ENCODE data around the gene DCUN1D3. TPM values are rescaled to one million over a fixed set of nuclear protein-coding genes. Genes with fewer than 3 reads are reported as not detected.
A peak's percentile ranks its signal among the peaks of the same experiment; 100 is the strongest.
"Not testable (repeated sequence)": the region's sequence is repeated elsewhere in the genome, so short reads cannot be mapped to it uniquely, and the experiment has no call there.

Gene DCUN1D3
- total RNA-seq, 1 donor from 2014 or later, result 18.8 TPM

DNA sequence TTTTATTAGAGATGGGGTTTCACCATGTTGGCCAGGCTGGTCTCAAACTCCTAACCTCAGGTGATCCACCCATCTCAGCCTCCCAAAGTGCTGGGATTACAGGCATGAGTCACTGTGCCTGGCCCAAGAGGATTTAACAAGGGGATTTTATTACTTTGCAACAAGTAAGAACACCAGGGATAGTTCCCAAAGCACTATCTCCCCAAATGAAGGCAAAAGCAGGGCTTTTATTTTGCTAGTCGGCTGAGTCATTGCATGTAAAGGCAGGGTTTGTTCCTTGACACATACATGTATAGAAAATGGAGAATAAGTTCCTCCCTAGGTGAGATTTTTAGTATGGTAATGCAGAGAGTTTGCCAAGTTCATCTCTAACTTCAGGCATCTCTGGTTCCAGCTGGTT, 69.8 kb downstream of the DCUN1D3 start:
- DNase-seq (ENCODE audit: low read depth), result no peak

DNA sequence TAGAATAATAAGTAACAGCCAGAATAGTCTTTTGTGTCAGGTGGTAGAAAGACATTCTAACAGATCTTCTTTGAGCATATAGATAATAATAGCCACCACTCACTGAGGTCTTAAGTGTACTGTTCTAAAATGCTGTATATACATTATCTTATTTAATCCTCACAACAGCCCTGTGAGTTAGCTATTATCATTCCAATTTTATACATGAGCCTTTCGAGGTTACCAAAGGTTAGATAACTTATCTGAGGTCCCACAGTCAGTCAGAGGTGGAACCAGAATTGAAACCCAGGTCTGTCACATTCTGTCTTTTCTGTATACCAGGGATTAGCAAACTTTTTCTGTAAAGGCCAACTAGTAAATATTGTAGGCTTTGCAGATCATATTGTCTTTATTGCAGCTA, 70.6 kb downstream of the DCUN1D3 start:
- DNase-seq (ENCODE audit: low read depth), result no peak

DNA sequence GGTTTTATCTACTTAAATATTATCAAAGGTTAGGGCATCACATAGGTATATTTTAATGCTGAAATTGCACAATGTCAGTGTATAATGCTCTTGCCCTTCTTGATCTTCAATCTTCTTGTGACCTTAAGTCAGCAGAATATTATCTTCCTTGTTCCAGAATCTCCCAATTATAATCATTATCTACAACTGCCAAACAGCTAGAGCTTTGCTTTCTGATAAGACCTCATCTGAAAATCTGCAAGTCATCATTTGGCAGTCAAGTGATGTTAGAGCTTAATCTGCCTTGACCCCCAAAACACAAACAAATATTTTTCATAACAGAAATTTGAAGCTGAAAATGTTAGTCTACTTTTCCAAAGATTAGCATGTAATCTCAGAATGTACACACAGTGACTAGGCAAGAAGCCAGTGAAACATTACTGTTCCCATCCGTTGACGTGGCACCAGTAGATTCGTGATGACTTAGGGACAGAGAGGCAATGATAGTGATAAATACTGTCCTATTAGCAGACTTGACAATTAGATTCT, 74.1 kb downstream of the DCUN1D3 start:
- no peak for DNase-seq (ENCODE audit: low read depth)

DNA sequence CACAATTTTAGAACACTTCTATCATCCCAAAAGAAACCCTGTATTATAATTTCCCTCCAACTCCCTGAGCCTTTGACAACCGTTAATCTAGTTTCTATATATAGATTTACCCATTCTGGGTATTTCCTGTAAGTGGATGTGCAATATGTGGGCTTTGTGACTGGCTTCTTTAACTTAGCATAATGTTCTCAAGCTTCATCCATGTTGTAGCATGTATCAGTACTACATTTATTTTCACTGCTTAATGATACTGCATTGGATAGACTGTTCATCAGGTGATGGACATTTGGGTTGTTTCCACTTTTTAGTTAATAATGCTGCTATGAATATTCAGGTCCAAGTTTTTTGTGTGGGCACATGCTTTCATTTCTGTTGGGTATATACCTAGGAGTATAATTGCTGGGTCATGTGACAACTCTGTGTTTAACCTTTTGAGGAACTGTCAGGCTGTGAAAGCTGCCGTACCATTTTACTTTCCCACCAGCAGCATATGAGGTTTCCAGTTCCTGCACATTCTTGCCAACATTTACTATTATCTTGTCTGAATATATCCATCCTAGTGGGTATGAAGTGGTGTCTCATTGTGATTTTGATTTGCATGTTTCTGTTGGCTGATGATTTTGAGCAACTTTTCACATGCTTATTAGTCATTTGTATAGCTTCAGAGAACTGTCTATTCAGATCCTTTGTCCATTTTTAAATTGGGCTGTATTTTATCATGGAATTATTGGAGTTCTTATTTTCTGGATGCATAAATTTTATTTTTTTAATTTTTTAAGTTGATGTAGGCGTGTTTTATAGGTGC, 77.4 kb downstream of the DCUN1D3 start:
- no peak for DNase-seq (ENCODE audit: low read depth)

DNA sequence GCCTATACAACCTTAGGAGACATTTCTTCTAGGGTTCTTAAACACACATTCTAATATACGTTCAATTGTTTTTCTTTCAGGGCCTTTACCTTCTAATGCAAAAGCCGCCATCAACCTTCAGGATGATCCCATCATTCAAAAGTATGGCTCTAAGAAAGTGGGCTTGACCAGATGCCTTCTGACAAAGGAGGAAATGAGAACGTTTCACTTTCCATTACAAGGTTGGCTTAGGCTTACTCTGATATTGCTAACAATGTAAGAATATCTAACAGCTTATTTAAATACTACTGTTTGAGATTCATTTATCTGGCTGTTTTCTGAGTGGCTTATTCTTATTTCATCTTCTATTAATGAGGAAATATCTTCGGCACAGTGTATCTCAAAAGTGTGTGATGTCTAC, 78.5 kb downstream of the DCUN1D3 start:
- no peak for DNase-seq (ENCODE audit: low read depth)

DNA sequence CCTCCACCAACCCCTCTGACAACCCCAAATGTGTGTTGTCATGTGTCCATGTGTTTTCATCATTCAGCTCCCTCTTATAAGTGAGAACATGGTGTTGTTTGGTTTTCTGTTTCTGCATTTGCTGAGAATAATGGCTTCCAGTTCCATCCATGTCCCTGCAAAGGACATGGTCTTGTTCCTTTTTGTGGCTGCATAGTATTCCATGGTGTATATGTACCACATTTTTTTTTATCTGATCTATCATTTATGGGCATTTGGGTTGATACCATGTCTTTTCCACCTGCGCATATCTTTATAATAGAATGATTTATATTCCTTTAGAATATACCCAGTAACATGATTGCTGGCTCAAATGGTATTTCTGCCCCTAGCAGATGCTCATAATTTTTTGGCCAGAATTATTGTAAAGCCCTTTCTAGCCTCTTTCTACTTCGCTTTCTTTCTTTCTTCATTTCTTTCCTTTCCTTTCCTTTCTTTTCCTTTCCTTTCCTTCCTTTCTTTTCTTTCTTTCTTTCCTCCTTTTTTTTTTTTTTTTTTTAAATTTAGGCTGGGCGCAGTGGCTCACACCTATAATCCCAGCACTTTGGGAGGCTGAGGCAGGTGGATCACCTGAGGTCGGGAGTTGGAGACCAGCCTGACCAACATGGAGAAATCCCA, 81.1 kb downstream of the DCUN1D3 start:
- no peak for DNase-seq (ENCODE audit: low read depth)

DNA sequence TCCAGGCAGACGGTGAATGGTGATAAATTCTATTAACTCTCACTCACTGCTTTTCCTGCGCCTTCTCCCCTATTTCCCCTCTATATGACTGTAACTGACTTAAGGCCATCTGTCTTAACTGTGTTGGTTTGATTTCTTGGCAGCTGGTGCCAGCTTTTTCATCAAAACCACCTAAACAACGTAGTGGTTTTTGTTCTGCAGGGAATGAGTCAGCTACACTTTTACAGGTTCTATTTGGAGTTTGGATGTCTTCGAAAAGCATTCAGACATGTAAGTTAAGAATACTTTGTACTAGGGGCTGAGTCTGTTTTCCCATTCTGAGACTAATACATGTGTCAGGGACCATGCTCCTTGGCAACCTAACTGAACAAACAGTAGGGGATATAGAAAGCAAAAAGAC, 85.4 kb downstream of the DCUN1D3 start:
- DNase-seq (ENCODE audit: low read depth), result no peak

DNA sequence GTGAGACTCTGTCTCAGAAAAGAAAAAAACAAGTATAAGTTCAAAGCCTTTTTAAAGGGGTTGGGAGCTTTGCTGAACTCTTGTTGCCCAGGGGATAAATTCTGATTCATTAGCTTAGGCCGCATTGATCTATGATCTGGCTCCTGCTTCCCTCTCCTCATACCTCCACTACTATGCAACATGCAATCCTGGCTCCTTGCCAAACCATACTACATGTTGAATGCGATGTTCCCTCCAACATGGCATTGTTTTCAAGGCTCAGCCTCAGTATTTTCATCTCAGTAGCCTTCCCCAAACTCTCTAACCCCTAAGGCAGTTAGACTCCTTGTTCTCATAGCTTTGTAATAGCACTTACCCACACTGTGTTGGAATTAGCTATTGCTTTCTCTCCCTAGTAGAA, 87.6 kb downstream of the DCUN1D3 start:
- DNase-seq (ENCODE audit: low read depth), result no peak

DNA sequence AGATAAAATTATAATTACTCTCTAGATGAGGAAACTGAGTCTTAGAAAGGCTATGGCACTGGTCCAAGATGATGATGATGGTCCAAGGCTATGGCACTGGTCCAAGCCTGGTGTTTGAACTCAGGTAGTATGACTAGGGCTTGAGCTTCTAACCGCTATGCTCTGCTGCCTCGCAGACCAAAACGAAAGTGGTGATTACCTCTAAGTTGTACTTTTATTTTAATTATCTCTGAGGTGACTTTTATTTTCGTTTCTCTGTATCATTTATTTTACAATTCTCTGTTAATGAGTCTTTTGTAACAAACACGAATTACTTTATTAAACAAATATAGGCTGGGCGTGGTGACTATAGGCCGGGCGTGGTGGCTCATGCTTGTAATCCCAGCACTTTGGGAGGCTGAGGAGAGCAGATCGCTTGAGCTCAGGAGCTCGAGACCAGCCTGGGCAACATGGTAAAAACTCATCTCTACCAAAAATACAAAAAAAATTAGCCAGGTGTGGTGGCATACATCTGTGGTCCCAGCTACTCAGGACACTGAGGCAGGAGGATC, 88.2 kb downstream of the DCUN1D3 start:
- DNase-seq (ENCODE audit: low read depth), result no peak

DNA sequence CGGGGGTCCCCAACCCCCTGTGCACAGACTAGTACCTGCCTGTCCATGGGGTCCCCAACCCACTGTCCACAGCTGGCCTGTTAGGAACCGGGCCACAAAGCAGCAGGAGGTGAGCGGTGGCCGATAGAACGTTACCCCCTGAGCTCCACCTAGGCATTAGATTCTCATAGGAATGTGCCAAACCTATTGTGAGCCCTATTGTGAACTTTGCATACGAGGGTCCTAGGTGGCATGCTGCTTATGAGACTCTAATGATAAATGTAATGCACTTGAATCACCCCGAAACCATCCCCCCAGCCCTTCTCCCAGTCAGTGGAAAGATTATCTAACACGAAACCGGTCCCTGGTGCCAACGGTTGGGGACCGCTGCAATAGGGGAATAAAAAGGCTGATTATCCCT, 92.3 kb downstream of the DCUN1D3 start:
- DNase-seq (ENCODE audit: low read depth), result no peak

DNA sequence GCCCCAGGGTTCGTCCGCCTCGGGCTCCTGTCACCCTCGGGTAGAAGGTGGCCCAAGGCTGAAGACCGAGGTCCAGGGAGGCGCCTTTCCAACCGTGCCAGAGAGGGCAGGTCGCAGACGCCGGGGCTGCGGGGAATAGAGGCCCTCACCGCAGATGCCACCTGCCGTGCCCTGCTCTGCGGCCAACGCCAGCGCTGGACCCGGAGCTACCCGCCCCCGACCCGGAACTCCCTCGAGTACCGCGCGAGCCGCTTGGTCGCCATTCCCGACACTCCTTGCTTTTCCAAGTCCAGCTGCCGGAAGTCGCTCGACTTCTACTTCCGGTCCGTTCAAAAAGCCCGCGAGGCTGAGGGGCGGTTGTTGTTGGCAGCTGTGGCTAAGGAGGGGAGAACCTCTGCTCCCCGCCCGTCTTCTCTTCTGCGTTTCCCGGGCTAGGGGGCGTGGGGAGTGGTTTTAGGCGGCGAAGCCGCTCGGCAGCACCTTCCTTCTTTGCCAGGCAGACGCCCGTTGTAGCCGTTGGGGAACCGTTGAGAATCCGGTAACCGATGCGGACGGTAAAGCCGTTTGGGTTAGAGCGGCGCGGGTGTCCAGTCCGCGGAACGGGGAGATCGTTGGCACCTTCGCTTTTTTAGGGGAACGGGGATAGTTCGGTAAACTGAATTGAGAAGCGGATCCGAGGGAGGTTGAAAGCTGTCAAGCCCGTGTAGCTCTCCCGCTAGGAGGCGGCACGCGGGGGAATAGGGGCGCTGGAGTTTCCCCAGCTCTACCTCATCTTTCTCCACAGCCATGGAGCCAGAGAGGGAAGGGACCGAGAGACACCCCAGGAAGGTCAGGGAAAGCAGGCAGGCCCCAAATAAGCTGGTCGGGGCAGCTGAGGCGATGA, 93.7 kb downstream of the DCUN1D3 start, which contains the start of the genes ERI2 and REXO5:
TSS of gene ERI2 (minus strand) at position 305 of the 883 bp plus-strand sequence. CDS start at position 263, 42 bp downstream.
TSS of gene REXO5 (plus strand) at position 360 of the 883 bp plus-strand sequence. CDS start at position 787, 427 bp downstream.
- DNase-seq (ENCODE audit: low read depth), result peak; percentile 98

DNA sequence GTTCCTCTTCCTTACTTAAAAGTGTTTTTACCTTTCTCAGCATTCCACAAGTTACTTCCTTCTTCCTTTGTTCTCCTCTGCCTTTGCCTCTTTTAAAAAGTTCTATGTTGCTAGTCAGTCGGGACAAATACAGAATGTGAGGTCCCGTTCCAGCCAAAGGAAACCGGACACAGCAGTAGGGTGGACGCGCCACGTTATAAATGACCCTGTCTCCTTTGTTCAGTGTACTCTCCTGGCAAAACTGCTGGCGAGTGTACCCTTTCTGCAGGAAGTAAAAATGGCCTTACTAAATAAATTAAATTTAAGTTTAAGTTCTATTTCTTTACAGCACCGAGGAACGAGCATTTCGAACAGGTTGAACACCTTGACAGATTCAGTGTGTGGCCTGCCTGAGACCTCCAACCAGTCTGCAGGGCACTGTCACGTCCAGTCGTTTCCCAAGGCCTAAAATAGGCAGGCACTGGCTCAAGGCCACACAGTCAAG, 94.4 kb downstream of the DCUN1D3 start:
- DNase-seq (ENCODE audit: low read depth), result not testable (repeated sequence)

Other genes starting within 250 kb of the DCUN1D3 start
- gene ACSM1, start 202.7 kb downstream of the DCUN1D3 start, total RNA-seq, result not detected in 2 replicates
- gene THUMPD1, start 158.5 kb downstream of the DCUN1D3 start, total RNA-seq, result 41.0 and 50.5 TPM in 2 replicates
- gene ACSM3, start 136.3 kb downstream of the DCUN1D3 start, total RNA-seq, result not detected in 2 replicates
- 20.1 and 27.1 TPM in 2 replicates for gene ERI2, start 93.9 kb downstream of the DCUN1D3 start, total RNA-seq
- 5.7 and 7.2 TPM in 2 replicates for gene REXO5, start 93.8 kb downstream of the DCUN1D3 start, total RNA-seq
- 54.9 and 77.8 TPM in 2 replicates for gene LYRM1, start 413 bp upstream of the DCUN1D3 start, total RNA-seq

All from myocyte (in vitro differentiated cells).